ENCODE measurements around the gene UBE2J2. TPM values are rescaled to one million over a fixed set of nuclear protein-coding genes. Genes with fewer than 3 reads are reported as not detected.

UBE2J2 gene
- total RNA-seq, 1 donor from 2014 or later: 37.2 TPM

- DNase-seq (ENCODE audit: low spot score): no peak
- intact Hi-C loops (cut with DNase I): loop anchor here (5.0 kb wide), 1 partner anchor 75 kb away; no protein-coding TSS in a partner anchor
Measured at GRCh38 chr1:1206966-1207531, 66.6 kb downstream of the UBE2J2 start.

GRCh38 chr1:1206376-1206965, 67.2 kb downstream of the UBE2J2 start, which contains the start of gene TNFRSF18:
TNFRSF18 (minus strand) TSS chr1:1206592; CDS start chr1:1206571, 21 bp downstream.
- intact Hi-C loops (cut with DNase I): loop anchor here (5.0 kb wide), 1 partner anchor 74 kb away; no protein-coding TSS in a partner anchor

GRCh38 chr1:1205769-1206375, 67.8 kb downstream of the UBE2J2 start:
- intact Hi-C loops (cut with DNase I): loop anchor here (5.0 kb wide), 1 partner anchor 74 kb away; no protein-coding TSS in a partner anchor
- DNase-seq (ENCODE audit: low spot score): no peak

More at GRCh38 chr1:1206376-1206965, 67.2 kb downstream of the UBE2J2 start, which contains the start of gene TNFRSF18:
- no peak for DNase-seq (ENCODE audit: low spot score)

- no peak for DNase-seq (ENCODE audit: low spot score)
- intact Hi-C loops (cut with DNase I): loop anchor here (5.0 kb wide), 1 partner anchor 73 kb away; no protein-coding TSS in a partner anchor
Measured at GRCh38 chr1:1204998-1205768, 68.5 kb downstream of the UBE2J2 start.

GRCh38 chr1:1204425-1204920, 69.2 kb downstream of the UBE2J2 start:
- intact Hi-C loops (cut with DNase I): no loop called here
- no peak for DNase-seq (ENCODE audit: low spot score)

Small RNA genes within 50 kb of the gene (microRNA-seq; reads per million reads assigned to microRNA genes)
- gene MIR6726 (not detected), gene MIR6727 (not detected)

Other genes with a start within 250 kb of the UBE2J2 start
- not detected for gene RNF223, start 199.5 kb downstream of the UBE2J2 start, total RNA-seq
- 5.4 TPM for gene C1orf159, start 157.8 kb downstream of the UBE2J2 start, total RNA-seq
- 0.22 TPM for gene TTLL10, start 100.0 kb downstream of the UBE2J2 start, total RNA-seq
- 0.19 TPM for gene TNFRSF18, start 67.3 kb downstream of the UBE2J2 start, total RNA-seq
- gene TNFRSF4, start 59.7 kb downstream of the UBE2J2 start, total RNA-seq: 4.3 TPM
- 139 TPM for gene SDF4, start 41.9 kb downstream of the UBE2J2 start, total RNA-seq
- gene B3GALT6, start 41.6 kb downstream of the UBE2J2 start, total RNA-seq: 11.1 TPM
- 2.6 TPM for gene C1QTNF12, start 27.1 kb downstream of the UBE2J2 start, total RNA-seq
- gene SCNN1D, start 6.6 kb upstream of the UBE2J2 start, total RNA-seq: 2.4 TPM
- 60.8 TPM for gene ACAP3, start 34.1 kb upstream of the UBE2J2 start, total RNA-seq
- 10.5 TPM for gene PUSL1, start 34.7 kb upstream of the UBE2J2 start, total RNA-seq
- gene INTS11, start 50.8 kb upstream of the UBE2J2 start, total RNA-seq: 73.8 TPM
- gene CPTP, start 50.9 kb upstream of the UBE2J2 start, total RNA-seq: 50.2 TPM
- gene TAS1R3, start 57.4 kb upstream of the UBE2J2 start, total RNA-seq: 0.62 TPM
- gene DVL1, start 75.6 kb upstream of the UBE2J2 start, total RNA-seq: 96.2 TPM
- gene MXRA8, start 84.7 kb upstream of the UBE2J2 start, total RNA-seq: 30.5 TPM
- 174 TPM for gene AURKAIP1, start 101.4 kb upstream of the UBE2J2 start, total RNA-seq
- 78.6 TPM for gene CCNL2, start 125.5 kb upstream of the UBE2J2 start, total RNA-seq
- 127 TPM for gene MRPL20, start 133.4 kb upstream of the UBE2J2 start, total RNA-seq
- 1.8 TPM for gene ANKRD65, start 147.4 kb upstream of the UBE2J2 start, total RNA-seq
- 35.3 TPM for gene VWA1, start 161.8 kb upstream of the UBE2J2 start, total RNA-seq
- 0.51 TPM for gene ATAD3C, start 175.8 kb upstream of the UBE2J2 start, total RNA-seq
- 13.7 TPM for gene ATAD3B, start 197.9 kb upstream of the UBE2J2 start, total RNA-seq
- gene ATAD3A, start 238.3 kb upstream of the UBE2J2 start, total RNA-seq: 13.7 TPM